PFSK-1 (cell line): ENCODE measurements around the gene VAPB.

Source experiments
- FOXP2 ChIP-seq: optimal IDR thresholded peaks from 2 replicates; pipeline ENCODE3; 2011; ENCODE audit warnings: borderline replicate concordance, control low read depth, inconsistent platforms; ENCODE audit not compliant: insufficient read depth; ENCODE audit errors: extremely low read length, extremely low read depth
- POLR2AphosphoS5 ChIP-seq: IDR thresholded peaks from 2 replicates; pipeline ENCODE4 v1.6.1; 2012; ENCODE audit warnings: low read depth, mild to moderate bottlenecking, control low read depth, low read length, moderate library complexity
- TAF1 ChIP-seq: IDR thresholded peaks from 2 replicates; pipeline ENCODE4 v1.6.1; 2012; ENCODE audit warnings: low read length, control low read depth, borderline replicate concordance; ENCODE audit not compliant: insufficient read depth
- TF ChIP-seq, protein P1 (sequence below), 2 experiments: IDR thresholded peaks; 2 replicates each; pipeline versions ENCODE4 v1.6.1 to v1.8.0; 2011 to 2012; ENCODE audit warnings: low read depth in 2 of 2, low read length in 2 of 2, control low read depth in 1 of 2, inconsistent platforms in 1 of 2, mild to moderate bottlenecking in 1 of 2, moderate library complexity in 1 of 2; ENCODE audit not compliant: insufficient read depth in 1 of 2

DNA sequence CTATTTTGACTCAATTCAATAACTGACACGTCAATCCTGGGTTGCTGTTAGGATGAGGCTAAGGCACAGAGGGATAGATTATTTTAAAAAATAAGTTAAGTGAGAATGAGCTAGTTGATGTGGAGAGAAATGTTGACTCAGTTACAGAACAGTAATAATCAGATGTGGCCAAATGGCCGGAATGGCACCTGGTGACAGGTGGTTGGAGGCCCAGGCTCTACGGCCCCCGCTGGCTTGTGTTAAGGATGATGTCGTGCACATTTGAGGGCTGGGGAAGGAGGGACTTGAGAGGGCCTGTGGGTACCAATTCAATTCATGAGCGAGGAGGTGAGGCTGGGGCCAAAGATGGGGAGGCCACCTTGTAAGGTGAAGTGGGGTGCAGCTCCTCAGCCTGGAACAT, 94.4 kb downstream of the VAPB start:
- TF ChIP-seq POLR2AphosphoS5 (no peak), FOXP2 (no peak), TAF1 (no peak)
- TF ChIP-seq, protein P1, sequence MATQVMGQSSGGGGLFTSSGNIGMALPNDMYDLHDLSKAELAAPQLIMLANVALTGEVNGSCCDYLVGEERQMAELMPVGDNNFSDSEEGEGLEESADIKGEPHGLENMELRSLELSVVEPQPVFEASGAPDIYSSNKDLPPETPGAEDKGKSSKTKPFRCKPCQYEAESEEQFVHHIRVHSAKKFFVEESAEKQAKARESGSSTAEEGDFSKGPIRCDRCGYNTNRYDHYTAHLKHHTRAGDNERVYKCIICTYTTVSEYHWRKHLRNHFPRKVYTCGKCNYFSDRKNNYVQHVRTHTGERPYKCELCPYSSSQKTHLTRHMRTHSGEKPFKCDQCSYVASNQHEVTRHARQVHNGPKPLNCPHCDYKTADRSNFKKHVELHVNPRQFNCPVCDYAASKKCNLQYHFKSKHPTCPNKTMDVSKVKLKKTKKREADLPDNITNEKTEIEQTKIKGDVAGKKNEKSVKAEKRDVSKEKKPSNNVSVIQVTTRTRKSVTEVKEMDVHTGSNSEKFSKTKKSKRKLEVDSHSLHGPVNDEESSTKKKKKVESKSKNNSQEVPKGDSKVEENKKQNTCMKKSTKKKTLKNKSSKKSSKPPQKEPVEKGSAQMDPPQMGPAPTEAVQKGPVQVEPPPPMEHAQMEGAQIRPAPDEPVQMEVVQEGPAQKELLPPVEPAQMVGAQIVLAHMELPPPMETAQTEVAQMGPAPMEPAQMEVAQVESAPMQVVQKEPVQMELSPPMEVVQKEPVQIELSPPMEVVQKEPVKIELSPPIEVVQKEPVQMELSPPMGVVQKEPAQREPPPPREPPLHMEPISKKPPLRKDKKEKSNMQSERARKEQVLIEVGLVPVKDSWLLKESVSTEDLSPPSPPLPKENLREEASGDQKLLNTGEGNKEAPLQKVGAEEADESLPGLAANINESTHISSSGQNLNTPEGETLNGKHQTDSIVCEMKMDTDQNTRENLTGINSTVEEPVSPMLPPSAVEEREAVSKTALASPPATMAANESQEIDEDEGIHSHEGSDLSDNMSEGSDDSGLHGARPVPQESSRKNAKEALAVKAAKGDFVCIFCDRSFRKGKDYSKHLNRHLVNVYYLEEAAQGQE (IDR thresholded peaks at IDR 0.05; ENCODE audit: insufficient read depth in 1 of 2, low read depth in 2 of 2, low read length in 2 of 2) = no peak
